ENCODE data around the gene CALHM3. TPM values are rescaled to one million over a fixed set of nuclear protein-coding genes. Genes with fewer than 3 reads are reported as not detected.
A peak's percentile ranks its signal among the peaks of the same experiment; 100 is the strongest.

CALHM3 gene
- polyA plus RNA-seq, 3 donors, result 0.04 to 0.62 TPM; not detected in 1

- Histone ChIP-seq H3K9me3 (replicated peaks in 1 of 2; ENCODE audit: control insufficient read depth in 1 of 2, insufficient read depth in 1 of 2, low read length in 2 of 2) (no peaks in the 10 kb centered on the region), H3K9ac (ENCODE audit: insufficient read depth, low read length, poor library complexity, severe bottlenecking) (peak overlapping the region; percentile 31), H3K4me1 (ENCODE audit: control insufficient read depth in 1 of 2, insufficient read depth in 2 of 2, low read length in 2 of 2) (peaks cover 38 to 60% of the 10 kb centered on the region in 2 donors), H3K27me3 (ENCODE audit: control insufficient read depth in 2 of 2, insufficient read depth in 2 of 2, low read length in 2 of 2) (no peaks in the 10 kb centered on the region), H3K79me2 (ENCODE audit: insufficient read depth, low read length) (peaks cover 60% of the 10 kb centered on the region), H3K27ac (ENCODE audit: low read depth in 1 of 2, low read length in 2 of 2) (peak overlapping the region; percentile 20 to 77), H4K20me1 (ENCODE audit: insufficient read depth, low read length) (peaks cover 71% of the 10 kb centered on the region), H3K4me2 (replicated peaks; ENCODE audit: extremely low read depth, low read length, poor library complexity, severe bottlenecking) (peak overlapping the region; percentile 93), H3K4me3 (replicated peaks in 1 of 3; ENCODE audit: low read depth in 2 of 3, low read length in 3 of 3) (peak overlapping the region in 2 of 3 experiments; percentile 2 to 94), H2AFZ (ENCODE audit: insufficient read depth, low read depth, low read length, poor library complexity, severe bottlenecking) (no peak overlapping the region), H3K36me3 (replicated peaks in 1 of 2; ENCODE audit: control insufficient read depth in 1 of 2, insufficient read depth in 2 of 2, low read length in 2 of 2) (peaks cover 63 to 71% of the 10 kb centered on the region in 2 donors)
- intact Hi-C loops (cut with micrococcal nuclease), result no loop called here
- TF ChIP-seq CTCF (IDR thresholded peaks at IDR 0.05), result no peak
- WGBS (ENCODE audit: insufficient coverage), result no CpG with 5 or more reads among the region's 1 CpG
- peaks cover 64 to 72% of the 10 kb centered on the region in 2 donors for H3K36me3 Mint-ChIP-seq
- H3K4me1 Mint-ChIP-seq, result peaks cover 68% of the 10 kb centered on the region
- H3K27me3 Mint-ChIP-seq (ENCODE audit: low read depth in 3 of 3), result peaks cover 1 to 7% (median 4%) of the 10 kb centered on the region in 3 donors
- peak overlapping the region in 3 of 7 donors; percentile 60 to 80 (median 72) for H3K27ac Mint-ChIP-seq
- no peaks in the 10 kb centered on the region for H3K9me3 Mint-ChIP-seq
- peak overlapping the region; percentile 56 to 98 for H3K4me3 Mint-ChIP-seq
- DNase-seq, result peak in 1 of 3 donors; percentile 43
These were observed 30.3 kb downstream of the CALHM3 start for GRCh38 chr10:103448746-103449145.

- Histone ChIP-seq H3K27ac (ENCODE audit: low read depth in 1 of 2, low read length in 2 of 2) (peak overlapping the region in 1 of 2 donors; percentile 0), H3K36me3 (replicated peaks in 1 of 2; ENCODE audit: control insufficient read depth in 1 of 2, insufficient read depth in 2 of 2, low read length in 2 of 2) (peaks cover 78 to 87% of the 10 kb centered on the region in 2 donors), H3K27me3 (ENCODE audit: control insufficient read depth in 2 of 2, insufficient read depth in 2 of 2, low read length in 2 of 2) (no peaks in the 10 kb centered on the region), H3K4me3 (replicated peaks in 1 of 3; ENCODE audit: low read depth in 2 of 3, low read length in 3 of 3) (no peak overlapping the region), H2AFZ (ENCODE audit: insufficient read depth, low read depth, low read length, poor library complexity, severe bottlenecking) (no peak overlapping the region), H3K4me2 (replicated peaks; ENCODE audit: extremely low read depth, low read length, poor library complexity, severe bottlenecking) (no peak overlapping the region), H3K79me2 (ENCODE audit: insufficient read depth, low read length) (peaks cover 60% of the 10 kb centered on the region), H3K9me3 (replicated peaks in 1 of 2; ENCODE audit: control insufficient read depth in 1 of 2, insufficient read depth in 1 of 2, low read length in 2 of 2) (no peaks in the 10 kb centered on the region), H3K9ac (ENCODE audit: insufficient read depth, low read length, poor library complexity, severe bottlenecking) (no peak overlapping the region), H3K4me1 (ENCODE audit: control insufficient read depth in 1 of 2, insufficient read depth in 2 of 2, low read length in 2 of 2) (peaks cover 27 to 47% of the 10 kb centered on the region in 2 donors), H4K20me1 (ENCODE audit: insufficient read depth, low read length) (peaks cover 87% of the 10 kb centered on the region)
- H3K27ac Mint-ChIP-seq, result peak overlapping the region in 1 of 7 donors; percentile 51
- WGBS (ENCODE audit: insufficient coverage), result 98% methylated on average over 20 of the region's 23 CpGs
- peaks cover 1 to 5% (median 3%) of the 10 kb centered on the region in 3 donors for H3K27me3 Mint-ChIP-seq (ENCODE audit: low read depth in 3 of 3)
- intact Hi-C loops (cut with micrococcal nuclease), result no loop called here
- H3K36me3 Mint-ChIP-seq, result peaks cover 78 to 86% of the 10 kb centered on the region in 2 donors
- no peaks in the 10 kb centered on the region for H3K9me3 Mint-ChIP-seq
- no peak overlapping the region for H3K4me3 Mint-ChIP-seq
- no peak for DNase-seq
- no peak for TF ChIP-seq CTCF (IDR thresholded peaks at IDR 0.05)
- peaks cover 54% of the 10 kb centered on the region for H3K4me1 Mint-ChIP-seq
These were observed 31.9 kb downstream of the CALHM3 start for GRCh38 chr10:103447187-103447586.

All from CD14-positive monocyte (primary cell).